Uterus (tissue), 2 donors: Measurements from ENCODE around the gene WDFY4.

Experiments used
- CTCF ChIP-seq, 4 experiments: fragments of 200-600 bp in 2 of 4; fragments of 450-650 bp in 2 of 4; sonication (generic) in 2 of 4; IDR thresholded peaks; one replicate each; pipeline ENCODE4 v1.5.1; 2016 to 2019; ENCODE audit warnings: antibody characterized with exemption in 4 of 4, mild to moderate bottlenecking in 2 of 4, moderate library complexity in 1 of 4
- POLR2A ChIP-seq, 2 donors: fragments of 450-650 bp; IDR thresholded peaks; one replicate each; pipeline ENCODE4 v1.6.1; 2016; ENCODE audit warnings: antibody characterized with exemption in 2 of 2, mild to moderate bottlenecking in 1 of 2, moderate library complexity in 1 of 2

GRCh38 chr10:48970046-48970445 is 285.4 kb downstream of the WDFY4 start:
- TF ChIP-seq POLR2A (IDR thresholded peaks at IDR 0.05) (no peak), CTCF (IDR thresholded peaks at IDR 0.05) (no peak)
